ENCODE results near the gene ASAP2.
"Not testable (repeated sequence)": the region's sequence is repeated elsewhere in the genome, so short reads cannot be mapped to it uniquely, and the experiment has no call there.

ASAP2 gene

DNA sequence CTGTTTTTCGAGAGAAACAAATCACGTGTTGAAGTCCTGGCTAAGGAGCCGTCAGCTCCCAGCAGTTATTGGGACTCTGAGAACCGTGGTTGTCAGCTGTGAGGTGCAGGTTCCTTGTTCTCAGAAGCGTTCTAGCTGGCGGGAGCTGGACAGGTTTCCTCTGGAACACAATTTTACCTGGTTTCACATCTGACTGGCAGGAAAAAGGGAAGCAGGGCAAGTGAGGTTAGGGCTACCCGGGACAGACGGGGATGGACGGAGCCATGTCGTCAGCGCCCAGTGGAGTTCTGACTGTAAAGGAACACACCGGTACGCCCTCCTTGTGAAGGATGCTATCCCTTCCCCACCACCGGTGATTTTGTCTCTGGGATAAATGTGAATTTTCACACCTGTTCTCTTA is 190.6 kb downstream of the ASAP2 start:
- no peaks in the 10 kb centered on the region for H3K79me2 ChIP-seq (ENCODE audit: insufficient read depth, low read depth)
- TF ChIP-seq, protein P1, sequence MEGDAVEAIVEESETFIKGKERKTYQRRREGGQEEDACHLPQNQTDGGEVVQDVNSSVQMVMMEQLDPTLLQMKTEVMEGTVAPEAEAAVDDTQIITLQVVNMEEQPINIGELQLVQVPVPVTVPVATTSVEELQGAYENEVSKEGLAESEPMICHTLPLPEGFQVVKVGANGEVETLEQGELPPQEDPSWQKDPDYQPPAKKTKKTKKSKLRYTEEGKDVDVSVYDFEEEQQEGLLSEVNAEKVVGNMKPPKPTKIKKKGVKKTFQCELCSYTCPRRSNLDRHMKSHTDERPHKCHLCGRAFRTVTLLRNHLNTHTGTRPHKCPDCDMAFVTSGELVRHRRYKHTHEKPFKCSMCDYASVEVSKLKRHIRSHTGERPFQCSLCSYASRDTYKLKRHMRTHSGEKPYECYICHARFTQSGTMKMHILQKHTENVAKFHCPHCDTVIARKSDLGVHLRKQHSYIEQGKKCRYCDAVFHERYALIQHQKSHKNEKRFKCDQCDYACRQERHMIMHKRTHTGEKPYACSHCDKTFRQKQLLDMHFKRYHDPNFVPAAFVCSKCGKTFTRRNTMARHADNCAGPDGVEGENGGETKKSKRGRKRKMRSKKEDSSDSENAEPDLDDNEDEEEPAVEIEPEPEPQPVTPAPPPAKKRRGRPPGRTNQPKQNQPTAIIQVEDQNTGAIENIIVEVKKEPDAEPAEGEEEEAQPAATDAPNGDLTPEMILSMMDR (conservative IDR thresholded peaks at IDR 0.05; ENCODE audit: low read depth, low read length), result no peak
- H3K4me2 ChIP-seq, result no peak overlapping the region
- no peaks in the 10 kb centered on the region for H3K27me3 ChIP-seq (ENCODE audit: insufficient read depth, low read depth)
- no peak overlapping the region for H3K4me3 ChIP-seq (IDR thresholded peaks at IDR 0.05; ENCODE audit: insufficient read depth, low read depth, low read length)
- H3K36me3 ChIP-seq (ENCODE audit: insufficient read depth), result no peaks in the 10 kb centered on the region
- no peaks in the 10 kb centered on the region for H3K4me1 ChIP-seq (ENCODE audit: low read depth, poor library complexity, severe bottlenecking)
- H2AFZ ChIP-seq (ENCODE audit: low read depth), result no peak overlapping the region
- H3K27ac ChIP-seq, result no peak overlapping the region
- no peaks in the 10 kb centered on the region for H4K20me1 ChIP-seq (ENCODE audit: insufficient read depth)
- no peak overlapping the region for H3K9ac ChIP-seq

DNA sequence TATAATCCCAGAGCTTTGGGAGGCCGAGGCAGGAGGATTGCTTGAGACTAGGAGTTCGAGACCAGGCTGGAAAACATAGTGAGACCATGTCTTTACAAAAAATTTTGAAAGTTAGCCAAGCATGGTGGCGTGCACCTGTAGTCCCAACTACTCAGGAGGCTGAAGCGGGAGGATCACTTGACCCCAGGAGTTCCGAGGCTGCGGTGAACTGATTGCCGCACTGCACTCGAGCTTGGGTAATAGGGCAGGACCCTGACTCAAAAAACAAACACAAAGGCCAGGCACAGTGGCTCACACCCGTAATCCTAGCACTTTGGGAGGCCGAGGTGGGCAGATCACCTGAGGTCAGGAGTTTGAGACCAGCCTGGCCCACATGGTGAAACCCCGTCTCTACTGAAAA is 191.6 kb downstream of the ASAP2 start:
- H3K9ac ChIP-seq; H3K36me3 ChIP-seq (ENCODE audit: insufficient read depth); H3K4me1 ChIP-seq (ENCODE audit: low read depth, poor library complexity, severe bottlenecking); H3K79me2 ChIP-seq (ENCODE audit: insufficient read depth, low read depth); H3K4me3 ChIP-seq (IDR thresholded peaks at IDR 0.05; ENCODE audit: insufficient read depth, low read depth, low read length); H2AFZ ChIP-seq (ENCODE audit: low read depth); H3K27ac ChIP-seq; H4K20me1 ChIP-seq (ENCODE audit: insufficient read depth); H3K27me3 ChIP-seq (ENCODE audit: insufficient read depth, low read depth); H3K4me2 ChIP-seq: not testable (repeated sequence)

DNA sequence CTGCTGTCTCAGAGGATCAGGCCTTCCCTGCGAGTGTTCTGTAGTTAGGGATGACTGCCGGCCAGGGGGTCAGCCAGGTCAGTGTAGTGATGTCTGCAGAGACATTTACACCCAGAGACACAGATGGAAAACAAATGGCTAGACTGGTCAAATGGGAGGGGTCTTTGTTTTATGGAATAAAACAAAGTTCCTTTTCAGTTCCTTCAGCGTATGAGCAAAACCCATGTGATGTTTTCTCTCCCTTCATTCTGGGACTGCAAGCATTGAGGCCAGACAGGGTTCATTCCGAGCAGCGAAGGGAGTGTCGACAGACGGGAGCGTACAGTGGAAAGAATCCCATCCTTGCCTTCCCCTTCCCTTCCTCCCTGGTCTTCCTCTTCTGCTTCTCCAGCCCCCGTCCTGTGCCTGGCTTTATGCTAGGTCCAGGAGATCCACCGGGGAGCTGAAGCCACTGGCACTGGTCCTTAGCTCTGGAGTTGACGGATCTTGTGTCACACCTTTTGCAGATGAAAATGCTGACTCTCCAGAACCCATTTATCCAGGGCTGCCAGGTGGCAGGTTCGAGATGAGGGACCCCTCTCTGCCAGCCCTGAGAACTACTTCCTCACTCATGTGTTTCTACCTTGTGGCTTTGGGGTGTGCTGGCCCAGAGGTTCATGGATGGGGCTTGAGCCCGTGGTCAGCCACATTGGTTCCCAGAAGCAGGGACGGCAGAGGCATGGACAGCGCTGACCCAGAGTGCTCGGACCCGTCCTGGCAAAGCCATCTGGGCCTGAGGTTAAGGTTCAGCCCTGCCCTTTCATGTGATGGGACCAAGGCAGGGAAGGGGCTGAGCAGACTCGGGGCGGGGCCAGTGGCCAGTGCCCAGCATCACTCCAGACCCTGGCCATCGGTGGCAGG is 192.5 kb downstream of the ASAP2 start:
- Histone ChIP-seq H3K36me3 (ENCODE audit: insufficient read depth) (no peaks in the 10 kb centered on the region), H3K79me2 (ENCODE audit: insufficient read depth, low read depth) (no peaks in the 10 kb centered on the region), H3K4me1 (ENCODE audit: low read depth, poor library complexity, severe bottlenecking) (no peaks in the 10 kb centered on the region), H3K4me2 (no peak overlapping the region), H3K9ac (no peak overlapping the region), H3K27me3 (ENCODE audit: insufficient read depth, low read depth) (no peaks in the 10 kb centered on the region), H4K20me1 (ENCODE audit: insufficient read depth) (no peaks in the 10 kb centered on the region), H2AFZ (ENCODE audit: low read depth) (no peak overlapping the region), H3K27ac (no peak overlapping the region), H3K4me3 (IDR thresholded peaks at IDR 0.05; ENCODE audit: insufficient read depth, low read depth, low read length) (no peak overlapping the region)
- TF ChIP-seq, protein P1 (conservative IDR thresholded peaks at IDR 0.05; ENCODE audit: low read depth, low read length), result no peak

DNA sequence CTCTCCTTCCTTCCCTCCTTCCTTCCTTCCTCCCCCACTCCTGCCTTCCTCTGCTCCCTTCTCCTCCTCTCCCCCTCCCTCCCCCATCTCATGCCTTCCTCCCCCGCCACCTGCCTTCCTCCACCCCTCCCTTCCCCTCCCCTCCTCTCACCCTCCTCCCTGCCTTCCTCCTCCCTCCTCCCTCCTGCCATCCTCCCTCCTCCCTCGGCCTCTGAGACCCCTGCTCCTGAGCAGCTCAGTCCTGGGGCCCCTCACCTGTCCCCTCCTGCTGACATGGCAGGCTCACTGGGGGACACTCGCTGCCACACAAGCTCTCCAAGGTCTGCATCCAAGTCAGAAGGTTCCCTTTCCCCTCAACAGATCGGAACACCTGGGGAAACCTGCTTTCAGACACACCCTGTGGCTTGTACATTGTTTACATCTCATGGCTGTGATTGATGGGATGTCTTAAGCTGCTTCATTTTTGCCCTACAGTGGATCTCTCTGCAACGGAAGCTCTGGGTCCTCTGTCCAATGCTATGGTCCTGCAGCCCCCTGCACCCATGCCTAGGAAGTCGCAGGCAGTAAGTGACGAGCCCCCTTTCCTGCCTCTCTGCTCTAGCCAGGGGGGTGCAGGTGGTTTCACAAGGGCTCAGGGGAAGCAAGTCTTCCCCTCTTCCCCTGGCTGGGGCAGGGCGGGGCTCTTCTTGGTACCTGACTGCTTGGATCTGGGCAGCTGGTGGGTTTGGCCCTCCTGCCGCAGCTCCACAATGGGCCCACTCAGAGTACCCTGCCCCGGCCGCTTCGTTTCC is 193.9 kb downstream of the ASAP2 start:
- Histone ChIP-seq H3K4me3 (IDR thresholded peaks at IDR 0.05; ENCODE audit: insufficient read depth, low read depth, low read length) (no peak overlapping the region), H4K20me1 (ENCODE audit: insufficient read depth) (no peaks in the 10 kb centered on the region), H3K27me3 (ENCODE audit: insufficient read depth, low read depth) (no peaks in the 10 kb centered on the region), H3K9ac (no peak overlapping the region), H3K79me2 (ENCODE audit: insufficient read depth, low read depth) (no peaks in the 10 kb centered on the region), H3K27ac (no peak overlapping the region), H2AFZ (ENCODE audit: low read depth) (no peak overlapping the region), H3K4me2 (no peak overlapping the region), H3K4me1 (ENCODE audit: low read depth, poor library complexity, severe bottlenecking) (no peaks in the 10 kb centered on the region), H3K36me3 (ENCODE audit: insufficient read depth) (no peaks in the 10 kb centered on the region)
- TF ChIP-seq, protein P1 (conservative IDR thresholded peaks at IDR 0.05; ENCODE audit: low read depth, low read length), result no peak

Data from KMS-11 (cell line).